NCI-H1092 (cell line): ENCODE results near the gene MAGEB6.
"Not testable (repeated sequence)": the region's sequence is repeated elsewhere in the genome, so short reads cannot be mapped to it uniquely, and the experiment has no call there.

Experiments used
- DNase-seq: peaks from one replicate; lab custom pipeline; 2025; lab: John Stamatoyannopoulos, UW

Gene MAGEB6

GRCh38 chrX:26192204-26192603, at the start of gene MAGEB6:
Gene MAGEB6, plus strand, starts transcription at chrX:26192440. Its CDS starts 1,407 bp downstream, at chrX:26193847.
- no peak for DNase-seq

GRCh38 chrX:26146024-26146423, 46.2 kb upstream of the MAGEB6 start:
- no peak for DNase-seq

GRCh38 chrX:26160301-26160700, 31.9 kb upstream of the MAGEB6 start, which contains the start of gene MAGEB6B:
Gene MAGEB6B, plus strand, starts transcription at chrX:26160601. Its CDS starts 0 bp downstream, at chrX:26160601.
- no peak for DNase-seq

GRCh38 chrX:26203561-26203960, 11.3 kb downstream of the MAGEB6 start:
- no peak for DNase-seq

DNA sequence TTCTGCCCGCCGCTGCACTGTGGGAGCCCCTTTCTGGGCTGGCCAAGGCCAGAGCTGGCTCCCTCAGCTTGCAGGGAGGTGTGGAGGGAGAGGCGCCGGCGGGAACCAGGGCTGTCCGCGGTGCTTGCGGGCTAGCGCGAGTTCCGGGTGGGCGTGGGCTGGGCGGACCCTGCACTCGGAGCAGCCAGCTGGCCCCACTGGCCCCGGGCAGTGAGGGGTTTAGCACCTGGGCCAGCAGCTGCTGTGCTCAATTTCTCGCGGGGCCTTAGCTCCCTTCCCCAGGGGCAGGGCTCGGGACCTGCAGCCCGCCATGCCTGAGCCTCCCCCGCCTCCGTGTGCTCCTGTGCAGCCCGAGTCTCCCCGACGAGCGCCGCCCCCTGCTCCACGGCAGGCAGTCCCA, 12.5 kb downstream of the MAGEB6 start:
- DNase-seq, result not testable (repeated sequence)

GRCh38 chrX:26208012-26208411, 15.8 kb downstream of the MAGEB6 start:
- DNase-seq, result no peak

DNA sequence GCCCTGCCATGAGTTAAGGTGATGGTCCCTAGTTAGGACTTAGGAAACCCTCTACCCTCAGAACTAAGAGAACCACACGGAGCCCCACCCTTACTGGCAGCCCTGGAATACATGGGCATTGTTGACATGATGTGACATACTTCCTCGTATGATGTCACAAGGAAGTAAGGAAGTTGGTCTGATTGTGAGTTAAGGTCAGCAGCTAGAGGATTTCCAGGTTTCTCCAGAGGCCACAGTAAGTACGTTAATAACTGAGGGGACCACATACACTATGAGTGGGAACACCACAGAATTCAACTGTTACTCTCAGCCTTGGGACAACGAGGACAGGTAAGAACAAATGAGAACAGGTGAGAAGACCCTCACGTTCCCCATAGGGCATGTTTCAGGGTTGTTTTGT, 23.6 kb downstream of the MAGEB6 start, which contains the start of gene MAGEB5:
MAGEB5 (plus strand) TSS at position 301 of the 400 bp plus-strand sequence. CDS start 1,133 bp downstream, outside the sequence.
- no peak for DNase-seq

DNA sequence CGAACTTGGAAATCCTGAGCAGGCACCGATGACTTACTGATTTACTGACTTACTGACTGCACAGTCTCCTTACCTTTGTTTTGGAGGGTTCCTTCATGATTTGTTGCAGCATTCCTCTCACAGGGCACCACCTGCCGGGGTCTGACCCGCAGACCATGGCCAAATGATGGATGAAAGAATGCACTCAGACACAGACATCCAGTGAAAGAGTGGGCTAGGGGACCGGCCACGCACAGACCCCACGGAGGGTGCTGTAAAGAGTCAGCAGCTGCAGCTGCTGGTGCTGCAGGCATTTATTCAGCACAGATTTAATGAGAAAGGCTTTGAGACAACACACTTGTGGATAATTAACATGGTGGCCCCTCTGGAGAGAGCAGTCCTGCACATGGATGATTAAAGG, 27.1 kb downstream of the MAGEB6 start:
- no peak for DNase-seq

- no peak for DNase-seq
Observed at GRCh38 chrX:26234177-26234576, 41.9 kb downstream of the MAGEB6 start.
